ENCODE measurements around the gene ZNF775. TPM values are rescaled to one million over a fixed set of nuclear protein-coding genes. Genes with fewer than 3 reads are reported as not detected.

The ZNF775 gene
- total and polyA plus RNA-seq, 3 experiments from 2014 or later = 6.0 to 8.7 (median 6.0) TPM

GRCh38 chr7:150442811-150443210, 63.7 kb downstream of the ZNF775 start:
- peaks cover 8% of the 10 kb centered on the region for H3K9me3 ChIP-seq (ENCODE audit: low read length)
- H3K27ac ChIP-seq (ENCODE audit: low read depth, low read length) = no peak overlapping the region
- DNase-seq = no peak
- ChIA-PET POLR2A (no interaction called here), CTCF (no interaction called here)
- no peaks in the 10 kb centered on the region for H3K27me3 Mint-ChIP-seq
- no peaks in the 10 kb centered on the region for H3K36me3 ChIP-seq (ENCODE audit: insufficient read depth, low read length)
- H3K4me1 ChIP-seq (ENCODE audit: insufficient read depth, low read length) = peaks cover 12% of the 10 kb centered on the region
- no peaks in the 10 kb centered on the region for H3K27me3 ChIP-seq (ENCODE audit: insufficient read depth, low read length, poor library complexity, severe bottlenecking)
- H3K9me3 Mint-ChIP-seq = peaks cover 0 to 10% (median 2%) of the 10 kb centered on the region in 5 donors
- peaks cover 21 to 37% (median 27%) of the 10 kb centered on the region in 3 donors for H3K4me1 Mint-ChIP-seq
- H3K4me3 Mint-ChIP-seq = no peak overlapping the region
- H3K27ac Mint-ChIP-seq = no peak overlapping the region
- H3K4me3 ChIP-seq (ENCODE audit: low read length) = no peak overlapping the region
- peaks cover 0 to 12% (median 3%) of the 10 kb centered on the region in 3 donors for H3K36me3 Mint-ChIP-seq

DNA sequence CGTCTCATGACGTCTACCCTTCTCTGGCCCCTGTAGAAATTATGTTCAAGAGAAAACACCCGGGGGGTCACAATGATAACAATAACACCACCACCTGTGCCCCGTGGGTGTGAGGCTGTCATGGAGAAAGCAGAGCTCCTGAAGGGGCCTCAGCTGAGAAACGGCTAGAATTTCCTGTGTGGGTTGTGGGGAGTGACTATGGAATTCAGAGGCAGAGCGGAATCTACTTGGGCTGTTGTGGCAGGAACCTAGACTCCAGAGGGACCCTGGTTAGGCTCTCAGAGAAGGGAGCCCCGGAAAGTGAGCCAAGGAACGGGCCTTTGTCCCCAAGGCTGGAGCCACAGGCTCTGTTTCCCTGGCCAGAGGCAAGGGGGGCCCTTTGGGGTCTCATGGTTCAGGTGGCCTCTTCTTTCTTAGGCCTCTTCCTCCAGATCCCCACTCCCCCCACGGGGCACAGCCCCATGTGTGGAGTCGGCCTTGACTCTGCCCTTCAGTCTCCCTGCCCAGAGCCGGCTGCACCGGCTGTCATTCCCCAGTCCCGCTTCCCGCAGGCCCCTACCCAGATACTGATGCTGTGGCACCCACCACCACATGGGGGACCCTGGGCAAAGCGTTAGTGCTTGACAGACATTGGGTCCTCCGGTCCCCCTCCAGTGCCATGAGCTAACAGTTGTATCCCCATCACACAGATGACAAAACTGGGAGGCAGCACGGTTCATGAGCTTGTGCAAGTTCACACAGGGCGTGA, 64.8 kb downstream of the ZNF775 start:
- Mint-ChIP-seq H3K27me3 (peaks cover 0 to 1% of the 10 kb centered on the region in 2 donors), H3K9me3 (peaks cover 0 to 10% (median 2%) of the 10 kb centered on the region in 5 donors), H3K4me3 (no peak overlapping the region), H3K4me1 (peaks cover 31 to 48% (median 38%) of the 10 kb centered on the region in 3 donors), H3K36me3 (peaks cover 0 to 12% (median 3%) of the 10 kb centered on the region in 3 donors), H3K27ac (no peak overlapping the region)
- POLR2A ChIA-PET = no interaction called here
- Histone ChIP-seq H3K4me1 (ENCODE audit: insufficient read depth, low read length) (peaks cover 20% of the 10 kb centered on the region), H3K9me3 (ENCODE audit: low read length) (peaks cover 8% of the 10 kb centered on the region), H3K27me3 (ENCODE audit: insufficient read depth, low read length, poor library complexity, severe bottlenecking) (no peaks in the 10 kb centered on the region), H3K36me3 (ENCODE audit: insufficient read depth, low read length) (no peaks in the 10 kb centered on the region), H3K4me3 (ENCODE audit: low read length) (no peak overlapping the region), H3K27ac (ENCODE audit: low read depth, low read length) (no peak overlapping the region)
- no peak for DNase-seq
- CTCF ChIA-PET = interaction anchor here (0.9 to 2.6 kb wide), 3 partner anchors 56 to 313 kb away, joined by 3 to 9 read pairs (median 4); partner anchors contain the start of gene GIMAP1

DNA sequence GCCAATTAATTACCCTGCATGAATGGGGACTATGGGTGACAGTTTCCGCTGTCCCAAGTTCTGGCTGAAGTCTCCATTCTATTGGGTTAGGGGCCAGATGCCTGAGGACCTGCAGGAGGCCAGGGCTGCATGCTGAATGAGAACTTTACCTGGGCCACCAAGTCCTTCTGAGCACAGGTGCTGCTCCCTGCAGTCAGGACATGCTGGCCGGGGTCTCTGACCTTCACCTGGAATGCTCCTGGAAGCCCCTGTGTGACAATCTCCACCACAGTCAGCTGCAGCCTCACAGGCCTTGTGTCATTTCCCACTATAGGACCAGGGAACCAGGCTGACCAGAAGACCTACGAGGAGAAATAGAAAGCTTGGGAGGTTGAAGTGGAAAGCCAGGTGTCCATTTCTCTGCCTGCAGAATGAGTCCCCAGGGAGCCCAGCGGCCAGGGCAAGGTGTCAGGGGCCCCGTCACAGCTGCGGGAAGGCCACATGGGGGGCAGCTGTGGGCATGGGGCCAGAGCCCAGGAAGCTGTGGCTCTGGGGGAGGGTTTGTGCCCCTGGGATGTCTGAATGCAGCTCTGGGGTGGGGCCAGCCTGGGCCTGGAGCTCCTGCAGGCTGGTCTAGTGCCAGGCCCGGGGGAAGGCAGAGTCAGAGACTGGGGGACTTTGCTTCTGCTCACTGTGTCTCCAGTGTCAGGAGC, 65.7 kb downstream of the ZNF775 start:
- Histone ChIP-seq H3K27me3 (ENCODE audit: insufficient read depth, low read length, poor library complexity, severe bottlenecking) (no peaks in the 10 kb centered on the region), H3K36me3 (ENCODE audit: insufficient read depth, low read length) (no peaks in the 10 kb centered on the region), H3K27ac (ENCODE audit: low read depth, low read length) (no peak overlapping the region), H3K4me3 (ENCODE audit: low read length) (no peak overlapping the region), H3K4me1 (ENCODE audit: insufficient read depth, low read length) (peaks cover 29% of the 10 kb centered on the region), H3K9me3 (ENCODE audit: low read length) (peaks cover 8% of the 10 kb centered on the region)
- peaks cover 39 to 48% (median 45%) of the 10 kb centered on the region in 3 donors for H3K4me1 Mint-ChIP-seq
- no peak overlapping the region for H3K4me3 Mint-ChIP-seq
- no peak overlapping the region for H3K27ac Mint-ChIP-seq
- CTCF ChIA-PET = interaction anchor here (0.9 to 2.6 kb wide), 5 partner anchors 23 to 334 kb away, joined by 3 to 9 read pairs (median 5); partner anchors contain the start of gene GIMAP1
- POLR2A ChIA-PET = interaction anchor here (0.8 kb wide), 1 partner anchor 309 kb away, joined by 3 read pairs; no protein-coding TSS in a partner anchor
- peaks cover 0 to 12% (median 3%) of the 10 kb centered on the region in 3 donors for H3K36me3 Mint-ChIP-seq
- DNase-seq = no peak
- peaks cover 0 to 10% (median 2%) of the 10 kb centered on the region in 5 donors for H3K9me3 Mint-ChIP-seq
- peaks cover 0 to 1% of the 10 kb centered on the region in 2 donors for H3K27me3 Mint-ChIP-seq

GRCh38 chr7:150446288-150446938, 67.3 kb downstream of the ZNF775 start:
- no peak overlapping the region for H3K4me3 ChIP-seq (ENCODE audit: low read length)
- H3K9me3 ChIP-seq (ENCODE audit: low read length) = peaks cover 7% of the 10 kb centered on the region
- Mint-ChIP-seq H3K36me3 (peaks cover under 1 to 12% (median 9%) of the 10 kb centered on the region in 3 donors), H3K4me3 (peak overlapping the region in 5 of 7 donors; percentile 15 to 48 (median 37)), H3K9me3 (peaks cover 0 to 6% (median 2%) of the 10 kb centered on the region in 5 donors), H3K27me3 (peaks cover 0 to 1% of the 10 kb centered on the region in 2 donors), H3K27ac (peak overlapping the region; percentile 54 to 95 (median 77)), H3K4me1 (peaks cover 44 to 51% (median 45%) of the 10 kb centered on the region in 3 donors)
- H3K27ac ChIP-seq (ENCODE audit: low read depth, low read length) = no peak overlapping the region
- no peaks in the 10 kb centered on the region for H3K36me3 ChIP-seq (ENCODE audit: insufficient read depth, low read length)
- no peak for DNase-seq
- CTCF ChIA-PET = interaction anchor here (1.0 to 2.6 kb wide), 6 partner anchors 25 to 311 kb away, joined by 3 to 9 read pairs (median 5); partner anchors contain the start of genes GIMAP1 and GIMAP7
- POLR2A ChIA-PET = interaction anchor here (0.7 to 0.8 kb wide), 2 partner anchors 41 to 140 kb away, joined by 3 to 6 read pairs; a partner anchor contains a TSS
- peaks cover 36% of the 10 kb centered on the region for H3K4me1 ChIP-seq (ENCODE audit: insufficient read depth, low read length)
- no peaks in the 10 kb centered on the region for H3K27me3 ChIP-seq (ENCODE audit: insufficient read depth, low read length, poor library complexity, severe bottlenecking)

Other genes with a start within 250 kb of the ZNF775 start
- gene LRRC61, start 56.0 kb upstream of the ZNF775 start, total RNA-seq = 10 to 100 TPM; 27.9 to 32.0 TPM
- gene LRRC61, start 56.0 kb upstream of the ZNF775 start, polyA plus RNA-seq = 25.8 TPM
- gene ACTR3C, start 55.8 kb upstream of the ZNF775 start, total RNA-seq = 1 to 10 TPM; 4.5 to 6.6 TPM
- 4.7 TPM for gene ACTR3C, start 55.8 kb upstream of the ZNF775 start, polyA plus RNA-seq
- gene RARRES2, start 37.7 kb upstream of the ZNF775 start, total RNA-seq = not detected
- not detected for gene RARRES2, start 37.7 kb upstream of the ZNF775 start, polyA plus RNA-seq
- gene REPIN1, start 10.5 kb upstream of the ZNF775 start, total RNA-seq = 10 to 100 TPM; 57.0 to 58.2 TPM
- 60.8 TPM for gene REPIN1, start 10.5 kb upstream of the ZNF775 start, polyA plus RNA-seq
- 10 to 100 TPM; 11.8 to 12.3 TPM for gene GIMAP8, start 71.3 kb downstream of the ZNF775 start, total RNA-seq
- 30.1 TPM for gene GIMAP8, start 71.3 kb downstream of the ZNF775 start, polyA plus RNA-seq
- 10 to 100 TPM; 47.3 to 51.4 TPM for gene GIMAP7, start 135.5 kb downstream of the ZNF775 start, total RNA-seq
- gene GIMAP7, start 135.5 kb downstream of the ZNF775 start, polyA plus RNA-seq = 861 TPM
- 10 to 100 TPM; 57.3 to 59.3 TPM for gene GIMAP4, start 188.1 kb downstream of the ZNF775 start, total RNA-seq
- 577 TPM for gene GIMAP4, start 188.1 kb downstream of the ZNF775 start, polyA plus RNA-seq

All from CD8-positive, alpha-beta memory T cell (primary cell).